ENCODE data around the gene TRIM39. TPM values are rescaled to one million over a fixed set of nuclear protein-coding genes. Genes with fewer than 3 reads are reported as not detected.
"Not testable (repeated sequence)": the region's sequence is repeated elsewhere in the genome, so short reads cannot be mapped to it uniquely, and the experiment has no call there.

Gene TRIM39
- polyA plus RNA-seq (2013) = 14.4 and 14.8 TPM in 2 replicates

DNA sequence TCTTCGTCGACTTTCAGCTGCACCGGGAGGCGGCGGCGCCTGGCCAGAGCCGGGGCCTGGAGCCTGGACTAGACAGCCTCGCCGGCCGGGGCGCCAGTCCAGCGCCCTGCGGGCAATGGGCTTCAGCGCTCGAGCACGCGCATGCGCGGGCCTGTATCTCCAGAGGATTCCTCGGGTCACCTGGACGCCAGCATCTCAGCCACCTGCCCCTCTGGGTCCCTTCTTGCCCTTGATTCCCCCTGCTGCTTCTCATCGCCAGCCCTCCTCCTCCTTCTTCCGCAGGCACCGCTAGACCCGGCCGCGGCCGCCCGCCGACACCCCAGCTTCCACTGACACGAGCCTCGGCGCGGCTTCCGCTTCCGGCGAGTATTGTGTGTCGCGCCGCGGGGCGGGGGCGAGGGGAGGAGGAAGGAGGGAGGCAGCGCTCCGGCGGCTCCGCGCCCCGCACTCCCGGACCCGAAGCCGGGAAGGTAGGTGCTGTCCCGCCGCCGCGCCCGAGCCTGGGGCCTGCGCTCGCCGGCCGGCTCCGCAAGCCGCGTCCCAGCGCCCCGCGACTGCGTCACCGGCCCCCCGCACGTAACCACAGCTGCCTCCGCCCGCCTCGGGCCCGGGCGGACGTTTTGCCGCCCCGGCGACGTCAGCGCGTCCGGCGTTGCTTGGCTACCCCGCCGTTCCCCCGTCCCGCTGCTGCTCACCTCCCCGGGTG lies at the start of gene TRIM39:
TRIM39 (plus strand) TSS at position 402 of the 706 bp plus-strand sequence. CDS start 2,391 bp downstream, outside the sequence.
- Histone ChIP-seq H3K9ac (ENCODE audit: low read length) (peak within 1 kb of the TSS; percentile 97), H3K23ac (ENCODE audit: low read length) (no peak within 1 kb of the TSS), H3K79me2 (ENCODE audit: control insufficient read depth, insufficient read depth, low read length, poor library complexity) (peaks cover 17% of the 10 kb centered on the region)

DNA sequence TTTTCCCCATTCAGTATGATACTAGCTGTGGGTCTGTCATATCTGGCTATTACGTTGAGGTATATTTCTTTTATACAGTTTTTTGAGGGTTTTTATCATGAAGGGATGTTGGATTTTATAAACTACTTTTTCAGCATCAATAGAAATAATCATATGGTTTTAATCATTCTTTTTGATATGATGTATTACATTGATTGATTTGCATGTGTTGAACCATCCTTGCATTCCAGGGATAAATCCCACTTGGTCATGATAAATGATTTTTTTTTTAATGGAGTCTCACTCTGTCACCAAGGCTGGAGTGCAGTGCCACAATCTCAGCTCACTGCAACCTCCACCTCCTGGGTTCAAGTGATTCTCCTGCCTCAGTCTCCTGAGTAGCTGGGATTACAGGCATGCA lies 45.7 kb upstream of the TRIM39 start:
- H2BK120ac ChIP-seq (ENCODE audit: insufficient read depth, low read length, poor library complexity); H2AFZ ChIP-seq (ENCODE audit: insufficient read depth, low read length, poor library complexity); H3K4me2 ChIP-seq (ENCODE audit: low read length); H4K91ac ChIP-seq (ENCODE audit: low read depth, low read length); H4K8ac ChIP-seq (ENCODE audit: low read depth, low read length); H3K36me3 ChIP-seq (ENCODE audit: control insufficient read depth in 1 of 2, insufficient read depth in 2 of 2, low read length in 2 of 2); H3K9ac ChIP-seq (ENCODE audit: low read length); H3K4me3 ChIP-seq (ENCODE audit: low read depth, low read length); DNase-seq; H3K23ac ChIP-seq (ENCODE audit: low read length); H3K27ac ChIP-seq (ENCODE audit: low read depth, low read length); H3K79me2 ChIP-seq (ENCODE audit: control insufficient read depth, insufficient read depth, low read length, poor library complexity); H3K14ac ChIP-seq (ENCODE audit: low read length); H3K4ac ChIP-seq (ENCODE audit: low read depth, low read length); H2AK5ac ChIP-seq (ENCODE audit: low read length); H3K79me1 ChIP-seq (ENCODE audit: low read length); H4K12ac ChIP-seq (ENCODE audit: low read depth, low read length); H2BK5ac ChIP-seq (ENCODE audit: low read depth, low read length, poor library complexity); H2BK12ac ChIP-seq (ENCODE audit: low read length); H3K27me3 ChIP-seq (ENCODE audit: insufficient read depth, low read length); H3K4me1 ChIP-seq (ENCODE audit: control insufficient read depth in 1 of 2, insufficient read depth in 2 of 2, low read length in 2 of 2); H3K18ac ChIP-seq (ENCODE audit: low read length): not testable (repeated sequence)
- peaks cover 10% of the 10 kb centered on the region for H3K9me3 ChIP-seq (ENCODE audit: insufficient read depth, low read depth, low read length)
- WGBS (ENCODE audit: extremely low coverage, insufficient coverage, insufficient read length) = no CpG with 5 or more reads among the region's 1 CpG

More for the DNA sequence above, at the start of gene TRIM39:
- Histone ChIP-seq H4K91ac (ENCODE audit: low read depth, low read length) (peak within 1 kb of the TSS; percentile 79), H2BK5ac (ENCODE audit: low read depth, low read length, poor library complexity) (peak within 1 kb of the TSS; percentile 92), H3K4me2 (ENCODE audit: low read length) (peak within 1 kb of the TSS; percentile 99), H2AFZ (ENCODE audit: insufficient read depth, low read length, poor library complexity) (peak within 1 kb of the TSS; percentile 37), H3K27ac (ENCODE audit: low read depth, low read length) (peak within 1 kb of the TSS; percentile 94), H2BK12ac (ENCODE audit: low read length) (peak within 1 kb of the TSS; percentile 29), H3K18ac (ENCODE audit: low read length) (peak within 1 kb of the TSS; percentile 72), H3K14ac (ENCODE audit: low read length) (peak within 1 kb of the TSS; percentile 90), H3K4ac (ENCODE audit: low read depth, low read length) (peak within 1 kb of the TSS; percentile 88), H3K9me3 (ENCODE audit: insufficient read depth, low read depth, low read length) (no peaks in the 10 kb centered on the region), H2AK5ac (ENCODE audit: low read length) (peak within 1 kb of the TSS; percentile 44), H3K36me3 (ENCODE audit: control insufficient read depth in 1 of 2, insufficient read depth in 2 of 2, low read length in 2 of 2) (peaks cover 10 to 18% of the 10 kb centered on the region in 2 experiments), H4K8ac (ENCODE audit: low read depth, low read length) (peak within 1 kb of the TSS; percentile 97), H3K4me1 (ENCODE audit: control insufficient read depth in 1 of 2, insufficient read depth in 2 of 2, low read length in 2 of 2) (peaks cover 0 to 5% of the 10 kb centered on the region in 2 experiments), H2BK120ac (ENCODE audit: insufficient read depth, low read length, poor library complexity) (peak within 1 kb of the TSS; percentile 89), H4K12ac (ENCODE audit: low read depth, low read length) (peak within 1 kb of the TSS; percentile 74), H3K4me3 (ENCODE audit: low read depth, low read length) (peak within 1 kb of the TSS; percentile 84), H3K79me1 (ENCODE audit: low read length) (peaks cover 14% of the 10 kb centered on the region), H3K27me3 (ENCODE audit: insufficient read depth, low read length) (no peaks in the 10 kb centered on the region)
- peak; percentile 87 to 88 for DNase-seq
- no CpG with 5 or more reads among the region's 90 CpGs for WGBS (ENCODE audit: extremely low coverage, insufficient coverage, insufficient read length)

DNA sequence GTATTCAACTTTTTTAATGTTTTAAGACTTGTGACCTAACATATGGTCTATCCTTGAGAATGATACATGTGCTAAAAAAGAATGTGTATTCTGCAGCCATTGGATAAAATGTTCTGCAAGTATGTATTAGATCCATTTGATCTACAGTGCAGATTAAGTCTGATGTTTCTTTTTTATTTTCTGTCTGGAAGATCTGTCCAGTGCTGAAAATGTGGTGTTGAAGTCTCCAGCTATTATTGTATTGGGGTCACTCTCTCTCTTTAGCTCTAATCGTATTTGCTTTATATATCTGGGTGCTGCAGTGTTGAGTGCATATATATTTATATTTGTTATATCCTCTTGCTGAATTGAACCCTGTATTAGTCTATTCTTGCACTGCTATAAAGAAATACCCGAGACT lies 44.2 kb upstream of the TRIM39 start:
- H3K79me1 ChIP-seq (ENCODE audit: low read length) = no peaks in the 10 kb centered on the region
- H2BK120ac ChIP-seq (ENCODE audit: insufficient read depth, low read length, poor library complexity) = no peak overlapping the region
- no peak overlapping the region for H2AFZ ChIP-seq (ENCODE audit: insufficient read depth, low read length, poor library complexity)
- H4K12ac ChIP-seq (ENCODE audit: low read depth, low read length) = no peak overlapping the region
- peaks cover 10% of the 10 kb centered on the region for H3K9me3 ChIP-seq (ENCODE audit: insufficient read depth, low read depth, low read length)
- H3K36me3 ChIP-seq (ENCODE audit: control insufficient read depth in 1 of 2, insufficient read depth in 2 of 2, low read length in 2 of 2) = no peaks in the 10 kb centered on the region
- no peak overlapping the region for H2AK5ac ChIP-seq (ENCODE audit: low read length)
- WGBS (ENCODE audit: extremely low coverage, insufficient coverage, insufficient read length) = no CpG with 5 or more reads among the region's 2 CpGs
- H3K4me1 ChIP-seq (ENCODE audit: control insufficient read depth in 1 of 2, insufficient read depth in 2 of 2, low read length in 2 of 2) = no peaks in the 10 kb centered on the region
- no peak overlapping the region for H3K4ac ChIP-seq (ENCODE audit: low read depth, low read length)
- no peak overlapping the region for H4K8ac ChIP-seq (ENCODE audit: low read depth, low read length)
- no peak overlapping the region for H3K27ac ChIP-seq (ENCODE audit: low read depth, low read length)
- no peak overlapping the region for H3K4me3 ChIP-seq (ENCODE audit: low read depth, low read length)
- H3K18ac ChIP-seq (ENCODE audit: low read length) = no peak overlapping the region
- no peak overlapping the region for H4K91ac ChIP-seq (ENCODE audit: low read depth, low read length)
- H3K79me2 ChIP-seq (ENCODE audit: control insufficient read depth, insufficient read depth, low read length, poor library complexity) = no peaks in the 10 kb centered on the region
- no peak for DNase-seq
- H2BK5ac ChIP-seq (ENCODE audit: low read depth, low read length, poor library complexity) = no peak overlapping the region
- H3K4me2 ChIP-seq (ENCODE audit: low read length) = no peak overlapping the region
- H2BK12ac ChIP-seq (ENCODE audit: low read length) = no peak overlapping the region
- no peaks in the 10 kb centered on the region for H3K27me3 ChIP-seq (ENCODE audit: insufficient read depth, low read length)
- no peak overlapping the region for H3K23ac ChIP-seq (ENCODE audit: low read length)
- no peak overlapping the region for H3K14ac ChIP-seq (ENCODE audit: low read length)
- H3K9ac ChIP-seq (ENCODE audit: low read length) = no peak overlapping the region

DNA sequence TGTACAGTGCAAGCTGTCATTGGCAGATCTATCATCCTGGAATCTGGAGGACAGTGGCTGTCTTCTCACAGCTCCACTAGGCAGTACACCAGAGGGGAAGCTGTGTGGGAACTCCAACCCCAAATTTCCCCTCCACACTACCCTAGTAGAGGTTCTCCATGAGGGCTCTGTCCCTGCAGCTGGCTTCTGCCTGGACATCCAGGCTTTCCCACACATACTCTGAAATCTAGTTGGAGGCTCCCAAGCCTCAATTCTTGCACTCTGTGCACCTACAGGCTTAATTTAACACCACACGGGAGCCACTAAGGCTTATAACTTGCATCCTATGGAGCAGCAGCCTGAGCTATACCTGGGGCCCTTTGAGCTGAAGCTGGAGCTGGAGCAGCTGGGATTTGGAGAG lies 43.0 kb upstream of the TRIM39 start:
- H3K4ac ChIP-seq (ENCODE audit: low read depth, low read length) = no peak overlapping the region
- H3K4me2 ChIP-seq (ENCODE audit: low read length) = no peak overlapping the region
- H2BK5ac ChIP-seq (ENCODE audit: low read depth, low read length, poor library complexity) = no peak overlapping the region
- H3K79me1 ChIP-seq (ENCODE audit: low read length) = no peaks in the 10 kb centered on the region
- H3K14ac ChIP-seq (ENCODE audit: low read length) = no peak overlapping the region
- H3K4me1 ChIP-seq (ENCODE audit: control insufficient read depth in 1 of 2, insufficient read depth in 2 of 2, low read length in 2 of 2) = no peaks in the 10 kb centered on the region
- no peak overlapping the region for H4K91ac ChIP-seq (ENCODE audit: low read depth, low read length)
- WGBS (ENCODE audit: extremely low coverage, insufficient coverage, insufficient read length) = no CpG with 5 or more reads among the region's 1 CpG
- no peak overlapping the region for H2AFZ ChIP-seq (ENCODE audit: insufficient read depth, low read length, poor library complexity)
- H4K12ac ChIP-seq (ENCODE audit: low read depth, low read length) = no peak overlapping the region
- H4K8ac ChIP-seq (ENCODE audit: low read depth, low read length) = no peak overlapping the region
- no peak overlapping the region for H3K23ac ChIP-seq (ENCODE audit: low read length)
- H3K4me3 ChIP-seq (ENCODE audit: low read depth, low read length) = no peak overlapping the region
- H3K36me3 ChIP-seq (ENCODE audit: control insufficient read depth in 1 of 2, insufficient read depth in 2 of 2, low read length in 2 of 2) = peaks cover 3% of the 10 kb centered on the region in 2 experiments
- DNase-seq = no peak
- H3K79me2 ChIP-seq (ENCODE audit: control insufficient read depth, insufficient read depth, low read length, poor library complexity) = no peaks in the 10 kb centered on the region
- no peak overlapping the region for H3K27ac ChIP-seq (ENCODE audit: low read depth, low read length)
- H3K27me3 ChIP-seq (ENCODE audit: insufficient read depth, low read length) = no peaks in the 10 kb centered on the region
- no peak overlapping the region for H3K9ac ChIP-seq (ENCODE audit: low read length)
- H2BK120ac ChIP-seq (ENCODE audit: insufficient read depth, low read length, poor library complexity) = no peak overlapping the region
- no peak overlapping the region for H2BK12ac ChIP-seq (ENCODE audit: low read length)
- H3K9me3 ChIP-seq (ENCODE audit: insufficient read depth, low read depth, low read length) = peaks cover 13% of the 10 kb centered on the region
- no peak overlapping the region for H3K18ac ChIP-seq (ENCODE audit: low read length)
- H2AK5ac ChIP-seq (ENCODE audit: low read length) = no peak overlapping the region
